ENCODE results near the gene PPP4R3C.
"Not testable (repeated sequence)": the region's sequence is repeated elsewhere in the genome, so short reads cannot be mapped to it uniquely, and the experiment has no call there.

Gene PPP4R3C

DNA sequence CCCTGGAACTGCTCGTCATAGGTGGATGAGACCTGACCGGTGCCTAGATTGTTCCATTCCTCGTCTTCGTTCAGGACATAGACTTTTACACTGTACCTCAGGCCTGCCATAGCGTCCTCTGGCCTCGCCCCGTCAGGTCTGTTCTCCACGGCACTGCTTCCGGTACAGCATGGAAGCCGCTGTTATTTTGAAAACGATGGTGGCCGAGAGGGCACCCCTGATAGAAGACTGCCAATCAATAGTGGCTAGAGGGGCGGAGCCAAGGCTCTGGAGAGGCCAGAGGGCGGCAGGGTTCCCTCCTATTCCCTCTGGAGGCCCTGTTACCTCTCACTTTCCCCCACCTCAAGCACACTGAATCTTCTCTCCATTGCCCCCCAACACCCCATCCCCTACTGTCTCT lies at the start of gene PPP4R3C:
Gene PPP4R3C (minus strand): TSS at position 155 of the 400 bp plus-strand sequence. CDS start 45 bp downstream, at position 110.
- no peak for DNase-seq

DNA sequence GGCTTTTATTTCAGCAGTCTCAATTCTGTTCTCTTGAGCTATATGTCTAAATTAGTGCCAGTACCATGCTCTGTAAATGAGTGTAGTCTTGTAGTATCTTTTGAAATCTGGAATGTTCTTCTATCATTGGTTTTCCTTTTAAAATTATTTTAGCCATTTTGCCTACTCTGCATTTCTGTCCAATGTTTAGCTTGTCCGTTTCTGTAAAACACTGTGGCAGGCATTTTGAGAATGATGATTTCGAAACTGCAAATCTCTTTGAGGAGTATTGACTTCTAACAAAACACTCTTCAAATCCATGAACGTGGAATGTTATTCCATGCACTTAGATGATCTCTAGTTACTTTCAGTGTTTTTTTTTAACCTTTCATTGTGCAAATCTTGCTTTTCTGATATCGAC lies 28.3 kb upstream of the PPP4R3C start:
- DNase-seq: no peak

DNA sequence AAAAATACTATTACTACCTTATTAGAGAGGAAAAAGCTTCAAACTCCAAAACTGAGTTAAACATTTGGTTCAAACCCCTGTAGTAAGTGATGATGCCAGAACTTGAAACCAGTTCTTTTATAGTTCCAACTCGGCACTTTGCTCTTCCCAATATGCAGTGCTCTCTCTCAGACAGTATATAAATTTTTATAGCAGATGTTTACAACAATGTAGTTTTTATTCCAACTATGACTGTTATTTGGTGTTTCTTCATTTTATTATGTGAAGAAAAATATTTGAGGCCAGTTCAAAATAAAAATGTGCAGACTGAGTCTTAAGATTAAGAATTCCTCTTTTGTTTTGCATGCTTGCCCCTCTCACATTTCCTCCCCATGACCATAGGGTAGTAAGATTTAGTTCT lies 2.9 kb upstream of the PPP4R3C start:
- no peak for DNase-seq

- no peak for DNase-seq
Observed at GRCh38 chrX:27465036-27465435, 1.9 kb upstream of the PPP4R3C start.

DNA sequence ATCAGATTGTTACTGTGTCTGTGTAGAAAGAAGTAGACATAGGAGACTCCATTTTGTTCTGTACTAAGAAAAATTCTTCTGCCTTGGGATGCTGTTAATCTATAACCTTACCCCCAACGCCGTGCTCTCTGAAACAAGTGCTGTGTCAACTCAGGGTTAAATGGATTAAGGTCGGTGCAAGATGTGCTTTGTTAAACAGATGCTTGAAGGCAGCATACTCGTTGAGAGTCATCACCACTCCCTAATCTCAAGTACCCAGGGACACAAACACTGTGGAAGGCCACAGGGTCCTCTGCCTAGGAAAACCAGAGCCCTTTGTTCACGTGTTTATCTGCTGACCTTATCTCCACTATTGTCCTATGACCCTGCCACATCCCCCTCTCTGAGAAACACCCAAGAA lies 4.0 kb downstream of the PPP4R3C start:
- not testable (repeated sequence) for DNase-seq

DNA sequence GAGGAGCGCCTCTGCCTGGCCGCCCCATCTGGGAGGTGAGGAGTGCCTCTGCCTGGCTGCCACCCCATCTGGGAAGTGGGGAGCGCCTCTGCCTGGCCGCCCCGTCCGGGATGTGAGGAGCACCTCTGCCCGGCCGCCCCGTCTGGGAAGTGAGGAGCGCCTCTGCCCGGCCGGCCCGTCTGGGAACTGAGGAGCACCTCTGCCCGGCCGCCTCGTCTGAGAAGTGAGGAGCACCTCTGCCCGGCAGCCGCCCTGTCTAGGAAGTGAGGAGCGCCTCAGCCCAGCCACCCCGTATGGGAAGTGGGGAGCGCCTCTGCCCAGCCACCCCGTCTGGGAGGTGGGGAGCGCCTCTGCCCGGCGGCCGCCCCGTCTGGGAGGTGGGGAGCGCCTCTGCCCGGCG lies 4.6 kb downstream of the PPP4R3C start:
- not testable (repeated sequence) for DNase-seq

DNA sequence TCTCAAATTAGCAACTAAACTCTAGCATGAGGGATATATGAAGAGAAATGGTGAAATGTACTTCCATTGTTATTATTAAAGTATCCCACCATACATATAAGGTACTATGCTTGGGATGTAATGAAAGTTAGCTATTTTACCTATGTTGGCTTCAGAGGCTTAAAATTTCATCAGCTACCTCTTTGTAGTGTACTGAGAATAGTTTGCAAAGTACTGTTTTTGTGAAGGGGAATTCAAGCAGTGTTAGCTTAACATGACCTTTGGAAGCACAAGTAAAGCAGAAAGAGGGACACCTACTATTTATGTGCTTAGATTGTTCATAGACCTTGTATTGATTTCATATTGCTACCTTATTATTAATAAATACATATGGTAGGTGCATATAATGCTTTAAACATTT lies 11.8 kb downstream of the PPP4R3C start:
- no peak for DNase-seq

- no peak for DNase-seq
Observed at GRCh38 chrX:27446423-27446822, 16.7 kb downstream of the PPP4R3C start.

DNA sequence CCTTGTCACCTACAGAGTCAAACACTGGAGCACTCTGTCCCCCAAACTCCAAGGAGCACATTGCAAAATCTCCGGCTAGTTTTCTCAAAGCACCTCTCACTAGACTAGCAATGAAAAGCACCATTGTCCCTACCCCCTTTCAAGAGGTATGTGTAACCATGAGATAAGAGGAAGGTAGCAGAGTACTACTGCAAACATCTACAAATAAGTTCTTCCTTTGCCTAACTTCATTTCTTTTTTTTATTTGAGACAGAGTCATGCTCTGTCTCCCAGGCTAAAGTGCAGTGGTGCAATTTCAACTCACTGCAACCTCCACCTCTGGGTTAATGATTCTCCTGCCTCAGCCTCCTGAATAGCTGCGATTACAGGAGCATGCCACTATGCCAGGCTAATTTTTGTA lies 17.7 kb downstream of the PPP4R3C start:
- DNase-seq: no peak

- DNase-seq: no peak
Observed at GRCh38 chrX:27444093-27444908, 18.8 kb downstream of the PPP4R3C start.

DNA sequence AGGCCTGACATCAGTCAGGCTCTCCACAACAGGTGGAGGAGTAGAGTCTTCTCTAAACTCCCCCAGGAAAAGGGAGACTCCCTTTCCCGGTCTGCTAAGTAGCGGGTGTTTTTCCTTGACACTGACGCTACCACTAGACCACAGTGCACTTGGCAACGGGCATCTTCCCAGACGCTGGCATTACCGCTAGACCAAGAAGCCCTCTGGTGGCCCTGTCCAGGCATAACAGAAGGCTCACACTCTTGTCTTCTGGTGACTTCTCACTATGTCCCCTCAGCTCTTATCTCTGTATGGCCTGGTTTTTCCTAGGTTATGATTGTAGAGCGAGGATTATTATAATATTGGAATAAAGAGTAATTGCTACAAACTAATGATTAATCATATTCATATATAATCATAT lies 20.7 kb downstream of the PPP4R3C start:
- DNase-seq: not testable (repeated sequence)

DNA sequence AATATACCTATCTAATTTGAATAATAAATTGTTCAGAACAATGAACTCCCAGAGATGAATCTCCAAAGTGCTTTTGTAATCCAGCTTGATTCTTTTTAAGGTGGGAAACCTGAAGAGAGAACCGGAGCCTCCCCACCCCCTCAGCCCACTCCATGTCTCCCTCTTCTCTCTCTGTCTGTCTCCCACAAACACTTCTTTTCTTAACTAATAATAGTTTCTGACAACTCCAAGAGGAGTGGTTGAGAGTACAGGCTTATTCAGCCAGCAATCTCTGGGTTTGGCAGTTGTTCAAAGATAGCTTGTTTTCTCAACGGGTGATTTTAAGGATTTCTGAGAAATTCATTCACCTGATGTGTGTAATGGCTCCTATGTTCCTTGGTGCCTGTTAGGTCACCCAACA lies 23.4 kb downstream of the PPP4R3C start:
- DNase-seq: no peak

DNA sequence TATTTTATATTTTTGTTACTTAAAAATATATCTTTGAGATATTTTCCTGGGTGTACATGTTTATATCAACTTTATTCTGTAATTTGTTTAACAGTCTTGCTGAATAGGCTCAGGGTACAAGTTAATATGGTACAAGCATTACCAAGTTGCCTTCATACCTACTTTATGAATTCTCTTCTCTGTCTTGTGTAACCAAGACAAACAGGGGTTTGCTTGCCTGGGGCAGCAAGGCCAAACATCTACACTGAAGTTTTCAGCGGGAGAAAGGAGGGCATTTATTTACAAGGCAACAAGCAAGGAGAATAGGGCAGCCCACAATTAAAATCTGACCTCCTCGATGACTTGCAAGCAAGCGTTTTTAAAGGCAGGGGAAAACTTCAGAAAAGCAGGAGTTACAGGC lies 24.2 kb downstream of the PPP4R3C start:
- no peak for DNase-seq

GRCh38 chrX:27435031-27435430 lies 28.1 kb downstream of the PPP4R3C start:
- no peak for DNase-seq

All from stimulated activated CD4-positive, alpha-beta T cell treated with anti-CD3 and anti-CD28 coated beads, Interleukin-12 subunit alpha, Interleukin-12 subunit beta, amount 100 ng/mL, for 4 hours (primary cell).